Esophagus squamous epithelium (tissue), 4 donors: ENCODE data around the gene CC2D2A.
A peak's percentile ranks its signal among the peaks of the same experiment; 100 is the strongest.

Source experiments
- POLR2A ChIP-seq, 4 donors: fragments of 450-650 bp; IDR thresholded peaks; one replicate each; pipeline ENCODE4 v1.6.1; 2017; ENCODE audit warnings: antibody characterized with exemption in 4 of 4, mild to moderate bottlenecking in 4 of 4, moderate library complexity in 3 of 4
- TF ChIP-seq, protein P1 (sequence below), 6 experiments: fragments of 450-650 bp in 4 of 6; fragments of 200-600 bp in 2 of 6; sonication (generic) in 2 of 6; IDR thresholded peaks; one replicate each; pipeline ENCODE4 v1.5.1; 2016 to 2019; ENCODE audit warnings: antibody characterized with exemption in 6 of 6, mild to moderate bottlenecking in 4 of 6, moderate library complexity in 4 of 6

DNA sequence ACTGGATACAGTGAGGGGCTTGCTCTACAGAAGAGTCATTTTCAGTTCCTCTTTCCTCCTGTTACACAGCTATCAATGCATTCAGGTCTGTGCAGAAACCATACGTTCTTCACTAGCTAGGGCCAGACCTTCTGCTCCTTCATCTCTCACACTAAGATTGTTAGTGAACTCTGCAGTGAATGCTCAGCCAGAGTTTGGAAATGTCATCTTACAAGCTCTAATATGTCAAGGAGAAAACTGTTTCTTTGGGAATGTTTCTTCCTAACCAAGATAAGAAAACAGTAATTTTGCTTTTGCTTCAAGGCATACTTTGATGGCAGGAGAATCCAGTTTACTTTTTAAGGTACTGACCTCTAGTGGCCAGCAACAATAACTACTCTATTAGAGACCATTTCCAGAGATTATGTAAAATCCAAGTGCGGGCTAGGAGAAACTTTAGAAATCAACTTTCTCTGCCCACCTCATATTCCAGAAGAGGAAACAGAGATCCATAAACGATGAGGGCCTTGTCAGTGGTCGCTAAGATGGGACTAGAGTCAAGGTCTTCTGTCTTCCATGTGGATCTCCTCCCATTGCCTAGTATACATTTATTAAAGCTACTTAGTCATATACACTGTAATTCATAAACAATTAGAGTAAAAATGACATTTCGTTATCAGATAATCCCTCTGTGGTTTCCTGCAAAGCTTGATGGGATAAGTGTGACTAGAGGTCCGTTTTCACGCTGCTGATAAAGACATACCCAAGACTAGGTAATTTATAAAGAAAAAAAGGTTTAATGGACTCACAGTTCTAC lies 12.1 kb upstream of the CC2D2A start:
- TF ChIP-seq, protein P1, sequence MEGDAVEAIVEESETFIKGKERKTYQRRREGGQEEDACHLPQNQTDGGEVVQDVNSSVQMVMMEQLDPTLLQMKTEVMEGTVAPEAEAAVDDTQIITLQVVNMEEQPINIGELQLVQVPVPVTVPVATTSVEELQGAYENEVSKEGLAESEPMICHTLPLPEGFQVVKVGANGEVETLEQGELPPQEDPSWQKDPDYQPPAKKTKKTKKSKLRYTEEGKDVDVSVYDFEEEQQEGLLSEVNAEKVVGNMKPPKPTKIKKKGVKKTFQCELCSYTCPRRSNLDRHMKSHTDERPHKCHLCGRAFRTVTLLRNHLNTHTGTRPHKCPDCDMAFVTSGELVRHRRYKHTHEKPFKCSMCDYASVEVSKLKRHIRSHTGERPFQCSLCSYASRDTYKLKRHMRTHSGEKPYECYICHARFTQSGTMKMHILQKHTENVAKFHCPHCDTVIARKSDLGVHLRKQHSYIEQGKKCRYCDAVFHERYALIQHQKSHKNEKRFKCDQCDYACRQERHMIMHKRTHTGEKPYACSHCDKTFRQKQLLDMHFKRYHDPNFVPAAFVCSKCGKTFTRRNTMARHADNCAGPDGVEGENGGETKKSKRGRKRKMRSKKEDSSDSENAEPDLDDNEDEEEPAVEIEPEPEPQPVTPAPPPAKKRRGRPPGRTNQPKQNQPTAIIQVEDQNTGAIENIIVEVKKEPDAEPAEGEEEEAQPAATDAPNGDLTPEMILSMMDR (IDR thresholded peaks at IDR 0.05): peak; percentile 65 to 84 (median 70)
- no peak for TF ChIP-seq POLR2A (IDR thresholded peaks at IDR 0.05)
